ENCODE data around the gene ZNF445. TPM values are rescaled to one million over a fixed set of nuclear protein-coding genes. Genes with fewer than 3 reads are reported as not detected.
"Not testable (repeated sequence)": the region's sequence is repeated elsewhere in the genome, so short reads cannot be mapped to it uniquely, and the experiment has no call there.

Gene ZNF445
- total RNA-seq, 4 donors from 2014 or later = 5.7 to 19.8 (median 7.8) TPM

GRCh38 chr3:44418549-44418948, 58.9 kb downstream of the ZNF445 start:
- DNase-seq (ENCODE audit: low spot score in 2 of 2) = no peak
- no peaks in the 10 kb centered on the region for H3K4me1 ChIP-seq
- TF ChIP-seq POLR2A (IDR thresholded peaks at IDR 0.05) = no peak
- TF ChIP-seq, protein P1, sequence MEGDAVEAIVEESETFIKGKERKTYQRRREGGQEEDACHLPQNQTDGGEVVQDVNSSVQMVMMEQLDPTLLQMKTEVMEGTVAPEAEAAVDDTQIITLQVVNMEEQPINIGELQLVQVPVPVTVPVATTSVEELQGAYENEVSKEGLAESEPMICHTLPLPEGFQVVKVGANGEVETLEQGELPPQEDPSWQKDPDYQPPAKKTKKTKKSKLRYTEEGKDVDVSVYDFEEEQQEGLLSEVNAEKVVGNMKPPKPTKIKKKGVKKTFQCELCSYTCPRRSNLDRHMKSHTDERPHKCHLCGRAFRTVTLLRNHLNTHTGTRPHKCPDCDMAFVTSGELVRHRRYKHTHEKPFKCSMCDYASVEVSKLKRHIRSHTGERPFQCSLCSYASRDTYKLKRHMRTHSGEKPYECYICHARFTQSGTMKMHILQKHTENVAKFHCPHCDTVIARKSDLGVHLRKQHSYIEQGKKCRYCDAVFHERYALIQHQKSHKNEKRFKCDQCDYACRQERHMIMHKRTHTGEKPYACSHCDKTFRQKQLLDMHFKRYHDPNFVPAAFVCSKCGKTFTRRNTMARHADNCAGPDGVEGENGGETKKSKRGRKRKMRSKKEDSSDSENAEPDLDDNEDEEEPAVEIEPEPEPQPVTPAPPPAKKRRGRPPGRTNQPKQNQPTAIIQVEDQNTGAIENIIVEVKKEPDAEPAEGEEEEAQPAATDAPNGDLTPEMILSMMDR (IDR thresholded peaks at IDR 0.05) = no peak
- no peak for TF ChIP-seq EP300 (IDR thresholded peaks at IDR 0.05)
- no peak for TF ChIP-seq POLR2AphosphoS5 (IDR thresholded peaks at IDR 0.05)
- peaks cover under 1% of the 10 kb centered on the region for H3K27me3 ChIP-seq
- no peak overlapping the region for H3K4me3 ChIP-seq
- 88% methylated on average over 2 of the region's 2 CpGs for whole genome bisulfite sequencing
- H3K27ac ChIP-seq = no peak overlapping the region
- H3K9me3 ChIP-seq = no peaks in the 10 kb centered on the region
- H3K36me3 ChIP-seq = no peaks in the 10 kb centered on the region

DNA sequence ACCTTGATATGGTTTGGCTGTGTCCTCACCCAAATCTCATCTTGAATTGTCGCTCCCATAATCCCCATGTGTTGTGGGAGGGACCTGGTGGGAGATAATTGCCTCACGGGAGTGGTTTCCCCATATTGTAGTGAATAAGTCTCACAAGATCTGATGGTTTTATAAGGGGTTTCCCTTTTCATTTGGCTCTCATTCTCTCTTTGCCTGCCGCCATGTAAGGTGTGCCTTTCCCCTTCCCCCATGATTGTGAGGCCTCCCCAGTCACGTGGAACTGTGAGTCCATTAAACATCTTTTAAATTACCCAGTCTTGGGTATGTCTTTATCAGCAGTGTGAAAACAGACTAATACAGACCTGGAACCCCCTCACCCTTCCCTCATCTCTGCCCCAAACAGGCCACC, 59.4 kb downstream of the ZNF445 start:
- not testable (repeated sequence) for H3K4me3 ChIP-seq; H3K27me3 ChIP-seq; DNase-seq (ENCODE audit: low spot score in 2 of 2); H3K4me1 ChIP-seq; H3K9me3 ChIP-seq; H3K27ac ChIP-seq; H3K36me3 ChIP-seq
- 89% methylated on average over 4 of the region's 4 CpGs for WGBS

DNA sequence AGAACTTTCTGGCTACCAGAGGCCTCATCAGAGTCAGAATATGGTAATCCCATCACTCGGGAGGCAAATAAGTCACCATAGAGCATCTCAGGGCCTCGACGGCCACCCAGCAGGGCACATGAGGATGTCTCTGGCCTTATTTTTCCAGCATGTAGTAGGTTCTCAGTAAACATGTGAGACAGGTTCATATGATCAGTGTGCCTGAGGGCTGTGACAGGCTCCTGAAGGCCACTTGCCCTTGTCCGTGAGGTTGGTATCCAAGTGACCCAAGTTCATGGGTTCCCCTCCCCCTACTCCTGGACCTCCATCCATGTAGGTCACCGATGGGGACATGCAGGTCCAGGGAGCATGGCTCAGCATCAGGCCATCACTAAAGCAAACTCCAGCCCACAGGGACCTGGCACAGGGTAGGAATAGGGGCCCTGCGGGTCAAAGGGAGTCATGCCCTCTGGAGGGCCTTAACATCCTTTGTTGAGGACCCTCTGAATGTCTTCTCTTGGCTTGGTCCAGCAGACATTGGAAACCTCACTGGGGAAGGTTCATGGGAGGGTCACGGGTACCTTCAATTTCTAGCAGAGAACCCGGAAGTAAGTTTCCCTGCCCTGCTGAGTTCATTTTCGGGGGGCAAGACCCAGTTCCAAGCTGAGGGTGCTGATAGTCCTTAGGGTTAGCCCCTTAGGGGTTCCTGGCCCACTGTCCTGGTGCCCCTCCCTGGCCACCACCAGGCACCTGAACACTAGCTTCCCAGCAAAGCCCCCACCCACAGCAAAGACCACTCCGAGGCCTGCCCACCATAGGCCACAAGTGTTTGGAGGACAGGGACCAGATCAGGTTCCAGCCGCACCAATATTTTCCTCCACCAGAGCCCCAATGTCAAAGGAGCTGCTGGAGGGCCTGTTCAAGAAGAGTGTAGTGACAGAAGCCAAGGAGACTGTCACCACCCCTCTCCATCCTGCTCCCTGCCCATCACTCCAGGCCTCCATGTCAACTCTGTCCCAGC, 61.1 kb downstream of the ZNF445 start:
- DNase-seq (ENCODE audit: low spot score in 2 of 2) = no peak
- no peak overlapping the region for H3K4me3 ChIP-seq
- WGBS = 81% methylated on average over 9 of the region's 11 CpGs
- no peaks in the 10 kb centered on the region for H3K4me1 ChIP-seq
- H3K27ac ChIP-seq = no peak overlapping the region
- no peaks in the 10 kb centered on the region for H3K9me3 ChIP-seq
- no peaks in the 10 kb centered on the region for H3K36me3 ChIP-seq
- TF ChIP-seq POLR2A (IDR thresholded peaks at IDR 0.05) (no peak), POLR2AphosphoS5 (IDR thresholded peaks at IDR 0.05) (no peak), EP300 (IDR thresholded peaks at IDR 0.05) (no peak)
- TF ChIP-seq, protein P1 (IDR thresholded peaks at IDR 0.05) = no peak
- H3K27me3 ChIP-seq = no peaks in the 10 kb centered on the region

DNA sequence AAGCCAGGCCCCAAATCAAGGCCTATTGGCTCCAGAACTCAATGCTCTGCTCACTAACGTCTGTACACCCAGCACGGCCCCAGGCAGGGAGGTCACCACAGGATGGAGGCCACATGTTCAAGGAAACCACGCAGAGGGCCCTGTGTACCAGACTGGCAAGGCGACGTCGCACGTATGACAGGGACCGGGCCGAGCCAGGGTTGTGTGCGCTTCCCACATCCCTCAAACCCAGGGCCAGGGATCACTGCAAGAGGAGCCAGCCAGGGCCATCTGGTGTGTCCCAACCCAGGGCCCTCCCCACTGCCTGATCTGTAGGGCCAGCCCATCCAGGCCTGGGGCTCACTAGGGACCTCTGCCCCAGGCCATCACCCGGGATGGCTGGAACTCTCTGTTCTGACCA, 62.0 kb downstream of the ZNF445 start:
- 96% methylated on average over 8 of the region's 11 CpGs for WGBS
- no peaks in the 10 kb centered on the region for H3K27me3 ChIP-seq
- no peaks in the 10 kb centered on the region for H3K4me1 ChIP-seq
- TF ChIP-seq POLR2A (IDR thresholded peaks at IDR 0.05) = no peak
- TF ChIP-seq POLR2AphosphoS5 (IDR thresholded peaks at IDR 0.05) = no peak
- no peak for TF ChIP-seq EP300 (IDR thresholded peaks at IDR 0.05)
- TF ChIP-seq, protein P1 (IDR thresholded peaks at IDR 0.05) = no peak
- DNase-seq (ENCODE audit: low spot score in 2 of 2) = no peak
- no peaks in the 10 kb centered on the region for H3K9me3 ChIP-seq
- H3K27ac ChIP-seq = no peak overlapping the region
- H3K4me3 ChIP-seq = no peak overlapping the region
- H3K36me3 ChIP-seq = no peaks in the 10 kb centered on the region

DNA sequence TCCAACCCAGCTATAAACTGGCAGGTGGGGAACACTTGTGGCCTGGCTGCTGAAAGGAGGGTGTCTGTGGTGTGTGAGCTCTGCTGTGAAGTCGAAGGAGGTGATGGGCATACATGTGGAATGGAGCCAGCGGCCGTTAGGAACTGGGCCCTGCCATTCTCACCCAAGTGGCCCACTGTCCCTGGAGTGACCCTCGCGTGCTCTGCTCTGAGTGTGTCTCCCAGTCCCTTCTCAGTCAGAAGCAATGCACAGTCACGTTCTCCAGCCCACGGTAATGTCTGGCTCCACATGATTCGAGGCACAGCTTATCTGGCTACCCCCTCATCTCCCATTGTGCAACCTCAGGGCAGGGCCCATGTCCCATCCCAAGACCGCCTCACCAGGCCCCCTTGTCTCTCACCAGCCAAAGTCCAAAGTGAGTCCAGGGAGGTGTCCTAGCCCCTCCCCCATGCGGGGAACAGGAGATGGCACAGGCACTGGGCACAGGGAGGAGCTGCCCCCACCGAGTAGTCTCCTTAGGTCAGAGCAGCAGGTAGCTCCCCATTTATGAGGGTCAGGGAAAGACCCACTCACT, 62.9 kb downstream of the ZNF445 start:
- DNase-seq (ENCODE audit: low spot score in 2 of 2) = no peak
- WGBS = 78% methylated on average over 7 of the region's 11 CpGs
- no peak for TF ChIP-seq POLR2AphosphoS5 (IDR thresholded peaks at IDR 0.05)
- TF ChIP-seq, protein P1 (IDR thresholded peaks at IDR 0.05) = no peak
- no peak for TF ChIP-seq POLR2A (IDR thresholded peaks at IDR 0.05)
- no peak for TF ChIP-seq EP300 (IDR thresholded peaks at IDR 0.05)

More for the DNA sequence above, 62.9 kb downstream of the ZNF445 start:
- Histone ChIP-seq H3K4me1 (no peaks in the 10 kb centered on the region), H3K9me3 (no peaks in the 10 kb centered on the region), H3K27me3 (no peaks in the 10 kb centered on the region), H3K4me3 (no peak overlapping the region), H3K27ac (no peak overlapping the region), H3K36me3 (peaks cover 2% of the 10 kb centered on the region)
